MM.1S (cell line): ENCODE data around the gene PPM1E.

ENCODE experiments used
- DNase-seq: peaks from one replicate; pipeline ENCODE4 v3.0.0-alpha.2; 2015
- H2AFZ ChIP-seq: fragments of 300-600 bp; sonication (generic); 2 replicates; pipeline ENCODE4 v1.6.0; 2016; ENCODE audit warnings: antibody characterized with exemption, low read length
- H3F3A ChIP-seq: fragments of 300-600 bp; sonication (generic); 2 replicates; pipeline ENCODE4 v1.6.1; 2016; ENCODE audit warnings: mild to moderate bottlenecking, antibody characterized with exemption, low read length, moderate library complexity, mixed read lengths; ENCODE audit not compliant: insufficient read depth
- H3K27ac ChIP-seq: fragments of 300-600 bp; sonication (generic); 2 replicates; pipeline ENCODE4 v1.5.1; 2016; ENCODE audit warnings: mild to moderate bottlenecking, low read length
- H3K27me3 ChIP-seq: fragments of 300-600 bp; sonication (generic); replicated peaks from 2 replicates; pipeline ENCODE4 v1.6.0; 2016; ENCODE audit warnings: low read length; ENCODE audit not compliant: insufficient read depth
- H3K36me3 ChIP-seq: fragments of 300-600 bp; sonication (generic); replicated peaks from 2 replicates; pipeline ENCODE4 v1.6.1; 2016; ENCODE audit warnings: mild to moderate bottlenecking, low read length, mixed read lengths; ENCODE audit not compliant: insufficient read depth
- H3K4me1 ChIP-seq: fragments of 300-600 bp; sonication (generic); 2 replicates; pipeline ENCODE4 v1.6.1; 2016; ENCODE audit warnings: low read length, mixed read lengths
- H3K4me2 ChIP-seq: fragments of 300-600 bp; sonication (generic); 2 replicates; pipeline ENCODE4 v1.6.0; 2016; ENCODE audit warnings: low read depth, low read length
- H3K4me3 ChIP-seq: fragments of 300-600 bp; sonication (generic); 2 replicates; pipeline ENCODE4 v1.5.1; 2016; ENCODE audit warnings: low read length, mixed read lengths
- H3K79me2 ChIP-seq: fragments of 300-600 bp; sonication (generic); 2 replicates; pipeline ENCODE4 v1.6.1; 2016; ENCODE audit warnings: mixed run types, low read length, mixed read lengths
- H3K9ac ChIP-seq: fragments of 300-600 bp; sonication (generic); 2 replicates; pipeline ENCODE4 v1.6.1; 2016; ENCODE audit warnings: low read length, mixed read lengths
- H3K9me2 ChIP-seq: fragments of 300-600 bp; sonication (generic); replicated peaks from 2 replicates; pipeline ENCODE4 v1.6.1; 2016; ENCODE audit warnings: mild to moderate bottlenecking, low read length, mixed read lengths; ENCODE audit not compliant: insufficient read depth
- H3K9me3 ChIP-seq: fragments of 300-600 bp; sonication (generic); replicated peaks from 2 replicates; pipeline ENCODE4 v1.6.1; 2016; ENCODE audit warnings: mild to moderate bottlenecking, low read length, mixed read lengths; ENCODE audit not compliant: insufficient read depth
- H4K20me1 ChIP-seq: fragments of 300-600 bp; sonication (generic); 2 replicates; pipeline ENCODE4 v1.6.1; 2016; ENCODE audit warnings: mild to moderate bottlenecking, low read length, moderate library complexity, mixed read lengths; ENCODE audit not compliant: insufficient read depth
- EZH2 ChIP-seq: fragments of 300-600 bp; sonication (generic); optimal IDR thresholded peaks from 2 replicates; pipeline ENCODE3; 2017; ENCODE audit warnings: low read depth, mild to moderate bottlenecking, antibody characterized with exemption, low read length, mixed read lengths
- EZH2phosphoT487 ChIP-seq: fragments of 300-600 bp; sonication (generic); IDR thresholded peaks from 2 replicates; pipeline ENCODE4 v1.6.1; 2018; ENCODE audit warnings: antibody characterized with exemption, low read length
- TF ChIP-seq, protein P1 (sequence below): fragments of 300-600 bp; sonication (generic); IDR thresholded peaks from 2 replicates; pipeline ENCODE4 v1.5.1; 2016; ENCODE audit warnings: antibody characterized with exemption, low read length, mixed read lengths

Gene PPM1E

DNA sequence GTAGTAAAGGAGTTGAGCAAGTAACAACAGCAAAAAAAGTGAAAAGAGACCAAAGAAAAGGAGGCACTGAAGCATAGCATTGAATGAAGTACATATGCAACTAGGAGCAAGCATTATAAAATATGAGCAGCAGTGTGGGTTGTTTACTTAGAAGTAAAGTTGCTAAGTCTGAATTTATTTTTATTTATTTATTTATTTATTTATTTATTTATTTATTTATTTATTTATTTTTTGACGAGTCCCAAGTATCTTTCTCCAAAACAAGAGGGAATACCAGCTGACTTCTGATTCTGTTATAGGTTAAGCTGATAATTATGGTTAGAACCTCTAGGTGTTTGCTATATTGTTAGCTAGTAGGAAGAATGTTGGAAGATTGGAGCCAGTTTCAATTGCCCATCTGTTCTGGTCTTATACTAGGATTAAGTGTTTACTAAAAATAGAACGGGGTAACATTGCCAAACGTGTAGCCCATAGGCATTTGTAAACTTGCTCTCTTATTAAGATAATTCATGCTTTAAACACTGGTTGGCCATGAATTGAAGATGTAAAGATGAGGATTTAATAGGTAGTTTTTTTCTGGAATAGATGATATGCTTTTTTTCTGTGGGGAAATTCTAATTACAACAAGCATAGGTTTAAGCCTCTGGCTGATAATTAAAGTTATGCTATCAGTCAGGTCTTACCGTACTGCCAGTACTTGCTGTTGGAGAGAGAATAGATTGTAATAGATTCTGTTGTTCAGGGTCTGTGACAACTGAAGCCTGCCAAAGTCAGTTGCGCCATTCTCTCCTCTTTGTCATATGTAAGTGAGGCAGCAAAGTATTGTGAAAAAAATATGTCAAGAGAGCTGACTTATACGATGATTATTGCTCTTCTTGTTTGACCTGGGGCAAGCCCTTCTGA, 66.7 kb downstream of the PPM1E start:
- Histone ChIP-seq H3F3A (no peaks in the 10 kb centered on the region), H4K20me1 (no peaks in the 10 kb centered on the region), H3K79me2 (no peaks in the 10 kb centered on the region), H3K27me3 (no peaks in the 10 kb centered on the region), H2AFZ (no peak overlapping the region), H3K36me3 (no peaks in the 10 kb centered on the region), H3K4me2 (no peak overlapping the region), H3K9me3 (no peaks in the 10 kb centered on the region), H3K4me1 (no peaks in the 10 kb centered on the region), H3K9ac (no peak overlapping the region), H3K4me3 (no peak overlapping the region), H3K9me2 (no peaks in the 10 kb centered on the region), H3K27ac (no peak overlapping the region)
- TF ChIP-seq, protein P1, sequence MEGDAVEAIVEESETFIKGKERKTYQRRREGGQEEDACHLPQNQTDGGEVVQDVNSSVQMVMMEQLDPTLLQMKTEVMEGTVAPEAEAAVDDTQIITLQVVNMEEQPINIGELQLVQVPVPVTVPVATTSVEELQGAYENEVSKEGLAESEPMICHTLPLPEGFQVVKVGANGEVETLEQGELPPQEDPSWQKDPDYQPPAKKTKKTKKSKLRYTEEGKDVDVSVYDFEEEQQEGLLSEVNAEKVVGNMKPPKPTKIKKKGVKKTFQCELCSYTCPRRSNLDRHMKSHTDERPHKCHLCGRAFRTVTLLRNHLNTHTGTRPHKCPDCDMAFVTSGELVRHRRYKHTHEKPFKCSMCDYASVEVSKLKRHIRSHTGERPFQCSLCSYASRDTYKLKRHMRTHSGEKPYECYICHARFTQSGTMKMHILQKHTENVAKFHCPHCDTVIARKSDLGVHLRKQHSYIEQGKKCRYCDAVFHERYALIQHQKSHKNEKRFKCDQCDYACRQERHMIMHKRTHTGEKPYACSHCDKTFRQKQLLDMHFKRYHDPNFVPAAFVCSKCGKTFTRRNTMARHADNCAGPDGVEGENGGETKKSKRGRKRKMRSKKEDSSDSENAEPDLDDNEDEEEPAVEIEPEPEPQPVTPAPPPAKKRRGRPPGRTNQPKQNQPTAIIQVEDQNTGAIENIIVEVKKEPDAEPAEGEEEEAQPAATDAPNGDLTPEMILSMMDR: no peak
- TF ChIP-seq EZH2phosphoT487 (no peak), EZH2 (no peak)
- DNase-seq: no peak

DNA sequence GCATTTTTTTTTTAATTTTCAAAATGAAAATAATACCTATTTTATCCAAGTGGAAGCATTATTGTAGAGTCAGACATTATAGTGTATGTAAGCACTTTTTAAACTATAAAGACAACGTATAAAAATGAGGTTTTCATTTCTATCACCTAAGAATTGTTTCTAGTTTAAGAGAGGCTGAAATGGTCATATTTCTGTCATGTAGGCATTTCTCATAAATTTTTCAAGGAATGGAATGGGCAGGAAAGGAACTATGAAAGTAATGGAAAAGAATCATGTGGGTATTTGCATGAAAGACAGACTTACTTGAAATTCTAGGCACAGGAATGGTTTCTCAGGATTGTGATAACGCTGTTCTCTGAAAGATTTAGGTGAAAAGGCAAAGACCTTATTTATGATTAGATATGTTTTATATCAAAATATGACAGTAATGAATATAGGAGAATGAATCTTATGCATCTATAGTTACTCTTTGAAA, 67.4 kb downstream of the PPM1E start:
- Histone ChIP-seq H3K9ac (no peak overlapping the region), H3K9me2 (no peaks in the 10 kb centered on the region), H3K4me1 (no peaks in the 10 kb centered on the region), H3K9me3 (no peaks in the 10 kb centered on the region), H3K27ac (no peak overlapping the region), H2AFZ (no peak overlapping the region), H3K36me3 (no peaks in the 10 kb centered on the region), H3F3A (no peaks in the 10 kb centered on the region), H3K4me2 (no peak overlapping the region), H4K20me1 (no peaks in the 10 kb centered on the region), H3K4me3 (no peak overlapping the region), H3K79me2 (no peaks in the 10 kb centered on the region), H3K27me3 (no peaks in the 10 kb centered on the region)
- TF ChIP-seq EZH2phosphoT487: no peak
- no peak for TF ChIP-seq EZH2
- TF ChIP-seq, protein P1: no peak
- no peak for DNase-seq

DNA sequence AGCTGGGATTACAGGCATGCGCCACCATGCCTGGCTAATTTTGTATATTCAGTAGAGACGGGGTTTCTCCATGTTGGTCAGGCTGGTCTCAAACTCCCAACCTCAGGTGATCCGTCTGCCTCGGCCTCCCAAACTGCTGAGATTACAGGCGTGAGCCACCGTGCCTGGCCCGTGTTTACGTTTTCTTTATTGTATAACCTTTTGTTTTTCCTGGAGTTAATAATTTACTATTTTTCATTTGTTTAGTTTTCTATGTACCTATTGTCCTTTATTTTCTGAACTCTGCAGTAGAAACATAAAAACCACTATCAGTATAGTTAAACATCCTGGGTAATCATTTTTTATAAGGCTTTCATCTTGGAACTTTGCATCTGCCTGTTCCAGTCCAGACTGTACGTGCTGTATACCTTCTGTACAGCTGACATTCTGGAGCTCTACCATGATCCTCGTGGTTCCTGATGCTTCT, 73.6 kb downstream of the PPM1E start:
- no peak for TF ChIP-seq EZH2phosphoT487
- TF ChIP-seq, protein P1: no peak
- no peak for TF ChIP-seq EZH2
- no peak overlapping the region for H3K4me2 ChIP-seq

More for the DNA sequence above, 73.6 kb downstream of the PPM1E start:
- Histone ChIP-seq H3F3A (no peaks in the 10 kb centered on the region), H3K9me2 (no peaks in the 10 kb centered on the region), H3K36me3 (no peaks in the 10 kb centered on the region), H2AFZ (no peak overlapping the region), H3K4me3 (no peak overlapping the region), H3K9ac (no peak overlapping the region), H3K27me3 (no peaks in the 10 kb centered on the region), H3K4me1 (no peaks in the 10 kb centered on the region), H3K27ac (no peak overlapping the region), H4K20me1 (no peaks in the 10 kb centered on the region), H3K9me3 (no peaks in the 10 kb centered on the region), H3K79me2 (no peaks in the 10 kb centered on the region)
- DNase-seq: no peak
